ENCODE results near the gene ZNF81. TPM values are rescaled to one million over a fixed set of nuclear protein-coding genes. Genes with fewer than 3 reads are reported as not detected.

ZNF81 gene
- total RNA-seq: 1 to 10 TPM; 4.7 to 7.3 (median 6.4) TPM

GRCh38 chrX:47836164-47837072 is at the start of gene ZNF81:
Gene ZNF81, plus strand, starts transcription at chrX:47836902. Its CDS starts 9,366 bp downstream, at chrX:47846268.
- TF ChIP-seq, protein P1, sequence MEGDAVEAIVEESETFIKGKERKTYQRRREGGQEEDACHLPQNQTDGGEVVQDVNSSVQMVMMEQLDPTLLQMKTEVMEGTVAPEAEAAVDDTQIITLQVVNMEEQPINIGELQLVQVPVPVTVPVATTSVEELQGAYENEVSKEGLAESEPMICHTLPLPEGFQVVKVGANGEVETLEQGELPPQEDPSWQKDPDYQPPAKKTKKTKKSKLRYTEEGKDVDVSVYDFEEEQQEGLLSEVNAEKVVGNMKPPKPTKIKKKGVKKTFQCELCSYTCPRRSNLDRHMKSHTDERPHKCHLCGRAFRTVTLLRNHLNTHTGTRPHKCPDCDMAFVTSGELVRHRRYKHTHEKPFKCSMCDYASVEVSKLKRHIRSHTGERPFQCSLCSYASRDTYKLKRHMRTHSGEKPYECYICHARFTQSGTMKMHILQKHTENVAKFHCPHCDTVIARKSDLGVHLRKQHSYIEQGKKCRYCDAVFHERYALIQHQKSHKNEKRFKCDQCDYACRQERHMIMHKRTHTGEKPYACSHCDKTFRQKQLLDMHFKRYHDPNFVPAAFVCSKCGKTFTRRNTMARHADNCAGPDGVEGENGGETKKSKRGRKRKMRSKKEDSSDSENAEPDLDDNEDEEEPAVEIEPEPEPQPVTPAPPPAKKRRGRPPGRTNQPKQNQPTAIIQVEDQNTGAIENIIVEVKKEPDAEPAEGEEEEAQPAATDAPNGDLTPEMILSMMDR (IDR thresholded peaks at IDR 0.05; ENCODE audit: low read depth): no peak

GRCh38 chrX:47796433-47796906 is 40.2 kb upstream of the ZNF81 start:
- TF ChIP-seq, protein P1 (IDR thresholded peaks at IDR 0.05; ENCODE audit: low read depth): no peak

DNA sequence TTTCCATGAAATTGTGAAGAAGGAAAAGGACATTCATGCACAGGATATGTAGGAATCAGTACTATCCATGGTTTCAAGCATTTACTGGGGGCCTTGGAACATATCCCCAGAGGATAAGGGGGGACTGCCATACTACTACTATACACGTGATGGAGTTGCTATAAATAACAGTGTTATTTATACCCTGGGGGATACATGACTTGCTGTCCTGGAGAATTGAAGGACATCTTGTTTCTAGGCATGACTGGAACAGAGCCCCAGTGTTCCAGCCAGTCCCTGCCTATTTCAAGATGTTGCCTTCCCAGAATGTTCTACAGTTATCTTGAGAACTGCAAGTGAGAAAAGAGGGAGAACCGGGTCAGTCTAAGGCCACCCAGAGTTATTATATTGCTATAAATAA is 39.6 kb upstream of the ZNF81 start:
- TF ChIP-seq, protein P1 (IDR thresholded peaks at IDR 0.05; ENCODE audit: low read depth): no peak

DNA sequence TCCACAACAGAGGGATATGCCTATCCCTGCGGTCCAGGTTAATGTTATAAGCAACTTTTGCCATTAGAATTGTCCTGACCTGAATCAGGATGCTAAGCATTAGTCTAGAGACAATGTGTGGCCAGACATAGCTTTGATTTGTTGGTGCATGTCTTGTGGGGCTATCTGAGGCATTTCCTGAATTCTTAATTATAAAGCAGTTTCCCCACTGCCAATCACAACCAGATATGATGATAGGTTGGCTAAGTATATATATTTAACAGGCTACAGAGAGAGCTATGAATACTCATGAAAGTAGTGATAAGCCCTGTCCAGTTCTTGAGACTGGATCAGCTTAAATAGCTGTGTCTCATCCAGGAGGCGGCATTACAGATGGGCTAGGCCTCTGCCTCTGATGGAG is 37.8 kb upstream of the ZNF81 start:
- TF ChIP-seq, protein P1 (IDR thresholded peaks at IDR 0.05; ENCODE audit: low read depth): no peak

DNA sequence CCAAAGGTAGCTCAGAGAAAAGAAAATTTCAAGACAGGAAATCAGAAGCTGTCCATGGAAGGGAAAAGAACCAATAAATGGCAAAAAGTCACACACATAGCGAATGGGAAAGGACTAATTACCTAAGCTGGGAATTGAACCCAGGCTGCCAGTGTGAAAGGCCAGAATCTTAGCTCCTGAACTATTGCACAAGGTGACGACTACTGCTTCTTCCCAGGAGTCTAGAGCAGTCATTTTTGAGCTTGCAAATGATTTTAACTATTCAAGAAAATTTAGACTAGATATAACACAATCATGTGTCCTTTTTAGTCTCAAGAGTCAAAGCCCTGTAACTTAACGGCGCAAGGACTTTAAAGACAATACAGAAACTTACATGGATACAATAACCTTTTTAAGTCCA is 34.1 kb upstream of the ZNF81 start:
- TF ChIP-seq, protein P1 (IDR thresholded peaks at IDR 0.05; ENCODE audit: low read depth): no peak

GRCh38 chrX:47804315-47804714 is 32.4 kb upstream of the ZNF81 start:
- TF ChIP-seq, protein P1 (IDR thresholded peaks at IDR 0.05; ENCODE audit: low read depth): no peak

- TF ChIP-seq, protein P1 (IDR thresholded peaks at IDR 0.05; ENCODE audit: low read depth): no peak
Observed at GRCh38 chrX:47807548-47807947, 29.2 kb upstream of the ZNF81 start.
